Transverse colon (tissue), 4 donors: ENCODE results near the gene ZNF397. TPM values are rescaled to one million over a fixed set of nuclear protein-coding genes. Genes with fewer than 3 reads are reported as not detected.

Experiments
- DNase-seq: peaks from one replicate; pipeline ENCODE4 v3.0.0-alpha.2; 2019
- H3K27ac ChIP-seq, 4 donors: fragments of 200-600 bp; sonication (generic); 2 replicates each; pipeline ENCODE4 v1.5.1; 2016 to 2018; ENCODE audit warnings: inconsistent platforms in 4 of 4
- H3K27me3 ChIP-seq: fragments of 200-600 bp; sonication (generic); 2 replicates; pipeline ENCODE4 v1.5.1; 2017; ENCODE audit warnings: inconsistent platforms
- H3K36me3 ChIP-seq, 4 donors: fragments of 200-600 bp; sonication (generic); 2 replicates each; pipeline ENCODE4 v1.5.1; 2017 to 2019; ENCODE audit warnings: inconsistent platforms in 4 of 4
- H3K4me1 ChIP-seq, 4 donors: fragments of 200-600 bp; sonication (generic); 2 replicates each; pipeline ENCODE4 v1.5.1; 2017 to 2020; ENCODE audit warnings: inconsistent platforms in 4 of 4
- H3K4me3 ChIP-seq, 4 donors: fragments of 200-600 bp; sonication (generic); 1 replicate in 1 of 4; 2 replicates in 3 of 4; pipeline versions ENCODE4 v1.5.1 to v1.6.1; 2017 to 2019; ENCODE audit warnings: inconsistent platforms in 4 of 4
- H3K9me3 ChIP-seq, 2 donors: fragments of 200-600 bp; sonication (generic); 2 replicates each; pipeline ENCODE4 v1.5.1; 2017 to 2019; ENCODE audit warnings: inconsistent platforms in 2 of 2
- CTCF ChIP-seq, 5 experiments: fragments of 200-600 bp in 3 of 5; fragments of 450-650 bp in 2 of 5; sonication (generic) in 3 of 5; IDR thresholded peaks; 1 replicate in 2 of 5; 2 replicates in 3 of 5; pipeline ENCODE4 v1.5.1; 2016 to 2017; ENCODE audit warnings: antibody characterized with exemption in 5 of 5, inconsistent platforms in 3 of 5, mild to moderate bottlenecking in 2 of 5, moderate library complexity in 1 of 5
- EP300 ChIP-seq: sonication (generic); formaldehyde crosslinking; IDR thresholded peaks from one replicate; pipeline ENCODE4 v1.6.1; 2017; ENCODE audit warnings: antibody characterized with exemption, low read depth
- POLR2A ChIP-seq: fragments of 450-650 bp; IDR thresholded peaks from one replicate; pipeline ENCODE4 v1.6.1; 2016; ENCODE audit warnings: antibody characterized with exemption, mild to moderate bottlenecking, moderate library complexity
- POLR2AphosphoS5 ChIP-seq, 3 donors: sonication (generic); formaldehyde crosslinking; IDR thresholded peaks; one replicate each; pipeline ENCODE4 v1.6.1; 2016; ENCODE audit warnings: antibody characterized with exemption in 3 of 3
- WGBS, 2 donors: methylation state at CpG; one replicate each; pipeline ENCODE4 v1.1.5; 2018; ENCODE audit warnings: low coverage in 1 of 2; 5-methylcytosine and 5-hydroxymethylcytosine counted together
- in situ Hi-C, 4 donors: fragments of 200-750 bp; cut with MboI; loops; one replicate each; pipeline versions ENCODE4 v1.15.0 to v1.15.1; 2017; ENCODE audit warnings: low sequenced_read_pairs in 3 of 4, low pct_ligation_motif_present in 1 of 4, low pct_unique_long_range_greater_than_20kb in 1 of 4
- intact Hi-C: fragments of 100-400 bp; cut with DNase I; formaldehyde crosslinking; loops from one replicate; pipeline ENCODE4 v1.15.1; 2023; ENCODE audit warnings: low total_unique reads
- total RNA-seq, 4 donors: library from RNA; depleted of rRNA; stranded (reverse); fragments of >200 nt; gene quantifications; one replicate each; pipeline ENCODE4 v1.1.0, GENCODE V29; 2016

The ZNF397 gene
- total RNA-seq, 4 donors from 2014 or later: 21.8 to 60.6 (median 32.0) TPM

GRCh38 chr18:35227254-35227653, 13.6 kb upstream of the ZNF397 start:
- in situ Hi-C loops (loop anchor here in 2 of 4 donors (10.0 to 25.0 kb wide), 2 partner anchors 110 to 148 kb away; partner anchors contain the start of genes ZNF24 (in 1 of the 2) and ZNF396 (in 1 of the 2)), intact Hi-C loops (loop anchor here (10.0 kb wide), 1 partner anchor 242 kb away; no protein-coding TSS in a partner anchor)
- Histone ChIP-seq H3K4me3 (no peak overlapping the region), H3K36me3 (no peaks in the 10 kb centered on the region), H3K27me3 (no peaks in the 10 kb centered on the region), H3K27ac (no peak overlapping the region), H3K9me3 (no peaks in the 10 kb centered on the region), H3K4me1 (peaks cover 0 to 5% (median 2%) of the 10 kb centered on the region in 4 donors)
- TF ChIP-seq POLR2A: no peak
- no peak for TF ChIP-seq EP300
- no peak for TF ChIP-seq CTCF (IDR thresholded peaks at IDR 0.05)
- TF ChIP-seq POLR2AphosphoS5 (IDR thresholded peaks at IDR 0.05): no peak
- 64% methylated on average over 1 of the region's 1 CpG; no CpG with 5 or more reads in 1 of the 2 donors for WGBS, 2 donors
- no peak for DNase-seq

DNA sequence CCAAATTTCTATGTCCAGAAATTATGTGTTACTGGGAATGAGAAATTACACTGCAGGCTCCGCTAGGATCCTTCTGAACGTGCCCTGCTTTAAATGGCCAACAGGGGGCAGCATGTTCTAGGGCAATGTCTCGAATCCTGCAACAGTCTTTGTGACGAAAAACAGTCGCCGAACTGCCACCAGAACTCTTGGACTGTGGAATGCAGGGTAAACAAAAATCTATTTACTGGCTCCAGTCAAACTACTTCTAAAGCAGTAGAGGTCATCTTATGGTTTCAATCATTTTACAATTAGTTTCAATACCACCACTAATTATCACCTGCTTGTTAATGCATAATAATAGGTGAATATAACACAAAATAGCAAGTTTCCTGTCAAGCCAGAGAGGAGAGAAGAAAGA, 9.8 kb upstream of the ZNF397 start:
- H3K36me3 ChIP-seq: no peaks in the 10 kb centered on the region
- H3K9me3 ChIP-seq: no peaks in the 10 kb centered on the region
- peak; percentile 87 for DNase-seq
- peaks cover 0 to 5% (median 2%) of the 10 kb centered on the region in 4 donors for H3K4me1 ChIP-seq
- no peak overlapping the region for H3K4me3 ChIP-seq
- H3K27ac ChIP-seq: no peak overlapping the region
- intact Hi-C loops (loop anchor here (5.0 kb wide), 1 partner anchor 121 kb away; no protein-coding TSS in a partner anchor), in situ Hi-C loops (loop anchor here in 2 of 4 donors (10.0 to 25.0 kb wide), 2 partner anchors 106 to 124 kb away; partner anchors contain the start of gene ZNF24 (in 1 of the 2))
- TF ChIP-seq CTCF (IDR thresholded peaks at IDR 0.05): peak; percentile 87 to 96 (median 91)
- TF ChIP-seq POLR2AphosphoS5 (IDR thresholded peaks at IDR 0.05): peak in 1 of 3 donors; percentile 19
- no peak for TF ChIP-seq POLR2A
- TF ChIP-seq EP300: no peak
- H3K27me3 ChIP-seq: no peaks in the 10 kb centered on the region
- WGBS, 2 donors: 0% methylated on average over 6 of the region's 6 CpGs

DNA sequence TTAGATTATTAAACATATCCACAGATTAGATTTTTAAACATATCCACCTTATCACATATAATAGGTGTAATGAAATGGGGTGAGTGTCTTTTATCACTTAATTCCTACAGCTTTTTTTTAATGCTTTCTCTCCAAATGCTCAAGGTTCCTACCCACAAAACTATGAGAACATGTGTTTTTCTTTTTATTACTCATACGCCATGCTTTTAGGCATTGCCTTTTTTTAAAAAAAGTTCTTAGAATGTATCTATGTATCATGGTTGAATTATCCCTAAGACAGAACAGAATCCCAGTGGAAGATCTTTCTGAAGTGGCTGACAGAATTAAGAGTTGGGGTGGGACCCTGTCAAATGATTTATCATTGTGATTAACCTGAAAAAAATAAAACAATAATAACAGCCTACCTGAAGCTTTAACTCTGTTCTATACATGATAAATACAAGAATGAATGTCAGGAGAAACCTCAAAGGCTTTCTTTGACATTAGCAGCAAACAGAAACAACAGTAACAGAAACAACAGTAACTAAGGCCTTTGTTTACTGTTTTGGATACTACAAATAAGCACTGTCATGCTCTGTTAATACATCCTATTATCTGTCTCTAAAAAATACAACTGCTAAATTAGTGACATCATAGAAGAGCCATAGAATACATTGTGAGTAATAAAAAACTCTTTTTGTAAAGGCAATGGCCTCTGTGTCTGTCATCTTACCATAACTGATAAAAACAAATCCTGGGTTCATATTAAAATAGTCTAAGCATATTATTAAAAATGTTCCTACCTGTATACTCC, 4.1 kb upstream of the ZNF397 start:
- in situ Hi-C loops (loop anchor here in 3 of 4 donors (5.0 to 25.0 kb wide), 3 partner anchors 101 to 118 kb away; partner anchors contain the start of gene ZNF24 (in 1 of the 3)), intact Hi-C loops (no loop called here)
- H3K4me1 ChIP-seq: peaks cover 3 to 7% (median 6%) of the 10 kb centered on the region in 4 donors
- no peak overlapping the region for H3K27ac ChIP-seq
- no peak for DNase-seq
- no peaks in the 10 kb centered on the region for H3K36me3 ChIP-seq
- H3K4me3 ChIP-seq: no peak overlapping the region
- H3K27me3 ChIP-seq: no peaks in the 10 kb centered on the region
- no peak for TF ChIP-seq POLR2AphosphoS5 (IDR thresholded peaks at IDR 0.05)
- no peak for TF ChIP-seq EP300
- no peak for TF ChIP-seq CTCF (IDR thresholded peaks at IDR 0.05)
- no peak for TF ChIP-seq POLR2A
- H3K9me3 ChIP-seq: no peaks in the 10 kb centered on the region
- 81 to 88% methylated on average over 1 of the region's 1 CpG for WGBS, 2 donors

DNA sequence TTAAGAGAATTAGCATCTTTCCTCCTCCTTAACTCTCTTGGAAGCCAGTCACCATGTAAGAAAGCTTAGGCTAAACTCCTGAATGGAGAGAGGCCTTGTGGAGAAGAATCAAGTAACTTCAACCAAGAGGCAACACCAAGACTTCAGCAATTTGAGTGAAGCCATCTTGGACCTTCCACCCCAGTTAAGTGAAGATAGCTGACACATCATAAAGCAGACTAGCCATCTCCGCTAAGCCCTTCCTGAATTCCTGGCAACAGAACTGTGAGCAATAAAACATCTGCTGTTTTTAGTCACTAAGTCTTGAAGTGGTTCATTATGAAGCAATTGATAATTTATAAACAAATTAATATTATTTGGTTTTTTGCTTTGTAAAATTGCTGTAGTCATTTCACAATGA, 1.5 kb upstream of the ZNF397 start:
- Histone ChIP-seq H3K4me3 (no peak overlapping the region), H3K27me3 (no peaks in the 10 kb centered on the region), H3K36me3 (peaks cover 0 to 18% (median 9%) of the 10 kb centered on the region in 4 donors), H3K9me3 (no peaks in the 10 kb centered on the region), H3K27ac (no peak overlapping the region), H3K4me1 (peaks cover 3 to 17% (median 11%) of the 10 kb centered on the region in 4 donors)
- WGBS, 2 donors: 78 to 80% methylated on average over 1 of the region's 1 CpG
- in situ Hi-C loops: loop anchor here in 3 of 4 donors (5.0 to 25.0 kb wide), 3 partner anchors 98 to 115 kb away; partner anchors contain the start of gene ZNF24 (in 1 of the 3)
- intact Hi-C loops: no loop called here
- TF ChIP-seq CTCF (IDR thresholded peaks at IDR 0.05) (no peak), POLR2A (no peak), POLR2AphosphoS5 (IDR thresholded peaks at IDR 0.05) (no peak), EP300 (no peak)
- DNase-seq: no peak
